Liver (tissue), 9 donors: Measurements from ENCODE around the gene MAP4K3. TPM values are rescaled to one million over a fixed set of nuclear protein-coding genes. Genes with fewer than 3 reads are reported as not detected.

ENCODE experiments used
- DNase-seq: peaks from one replicate; pipeline ENCODE4 v3.0.0-alpha.2; 2017; ENCODE audit warnings: low spot score
- H3K27ac ChIP-seq, 2 donors: one replicate each; pipeline ENCODE4 v1.7.0; 2013; ENCODE audit warnings: inconsistent platforms in 2 of 2, low read length in 2 of 2, control low read depth in 1 of 2, low read depth in 1 of 2, mild to moderate bottlenecking in 1 of 2
- H3K27me3 ChIP-seq, 4 donors: one replicate each; pipeline versions ENCODE4 v1.6.1 to v1.7.0; 2013; ENCODE audit warnings: low read length in 3 of 4, inconsistent platforms in 1 of 4, mild to moderate bottlenecking in 1 of 4, moderate library complexity in 1 of 4; ENCODE audit not compliant: control insufficient read depth in 4 of 4, insufficient read depth in 4 of 4
- H3K36me3 ChIP-seq, 4 donors: one replicate each; pipeline versions ENCODE4 v1.6.1 to v1.7.0; 2013; ENCODE audit warnings: low read length in 3 of 4, mild to moderate bottlenecking in 3 of 4, low read depth in 1 of 4, moderate library complexity in 1 of 4; ENCODE audit not compliant: control insufficient read depth in 4 of 4, insufficient read depth in 3 of 4
- H3K4me1 ChIP-seq, 4 donors: one replicate each; pipeline versions ENCODE4 v1.6.1 to v1.7.0; 2013; ENCODE audit warnings: low read length in 3 of 4, mild to moderate bottlenecking in 3 of 4, moderate library complexity in 1 of 4; ENCODE audit not compliant: control insufficient read depth in 4 of 4, insufficient read depth in 4 of 4
- H3K4me3 ChIP-seq, 3 donors: one replicate each; pipeline versions ENCODE4 v1.6.1 to v1.7.0; 2013; ENCODE audit warnings: low read length in 3 of 3, control low read depth in 1 of 3, low read depth in 1 of 3, mild to moderate bottlenecking in 1 of 3
- H3K9ac ChIP-seq, 2 donors: one replicate each; pipeline ENCODE4 v1.7.0; 2013; ENCODE audit warnings: low read length in 2 of 2, mild to moderate bottlenecking in 2 of 2, moderate library complexity in 2 of 2, control low read depth in 1 of 2, low read depth in 1 of 2
- H3K9me3 ChIP-seq, 4 donors: one replicate each; pipeline versions ENCODE4 v1.6.1 to v1.7.0; 2013; ENCODE audit warnings: low read length in 3 of 4; ENCODE audit not compliant: control insufficient read depth in 4 of 4
- FOXA1 ChIP-seq: IDR thresholded peaks from 2 replicates; pipeline ENCODE4 v1.6.1; 2016; ENCODE audit warnings: antibody characterized with exemption
- HNF4A ChIP-seq, 2 donors: conservative IDR thresholded peaks; 2 replicates each; pipeline ENCODE4 v1.6.1; 2016; ENCODE audit warnings: antibody characterized with exemption in 2 of 2, mild to moderate bottlenecking in 2 of 2
- NR2F2 ChIP-seq: IDR thresholded peaks from 2 replicates; pipeline ENCODE4 v1.6.1; 2016; ENCODE audit warnings: antibody characterized with exemption
- WGBS: extraction: QIAGEN DNeasy Blood & Tissue Kit; methylation state at CpG from one replicate; pipeline ENCODE4 v1.1.7; 2013; 5-methylcytosine and 5-hydroxymethylcytosine counted together
- polyA plus RNA-seq, 2 donors: library from polyadenylated mRNA; stranded (reverse) in 1 of 2; unstranded in 1 of 2; fragments of 200-250 nt in 1 of 2; fragments of >200 nt in 1 of 2; fragmentation: Nextera tagmentation in 1 of 2; extraction: Ambion mirVana in 1 of 2; gene quantifications; one replicate each; pipeline versions ENCODE4 v1.2.1 to v1.2.3, GENCODE V29; 2013 to 2015
- total RNA-seq, 2 donors: library from RNA; depleted of rRNA; stranded (reverse); fragments of >200 nt; gene quantifications; one replicate each; pipeline ENCODE4 v1.2.3, GENCODE V29; 2014
- TF ChIP-seq, protein P1 (sequence below): IDR thresholded peaks from 2 replicates; pipeline ENCODE4 v1.6.1; 2016; ENCODE audit warnings: antibody characterized with exemption, mild to moderate bottlenecking
- TF ChIP-seq, protein P2 (sequence below): IDR thresholded peaks from 2 replicates; pipeline ENCODE4 v1.6.1; 2016; ENCODE audit warnings: antibody characterized with exemption
- donor health status: healthy.
- donor health status: healthy.
- donor health status: healthy.
- donor health status: healthy.
- donor health status: healthy.

The MAP4K3 gene
- total and polyA plus RNA-seq, 4 donors: 6.2 to 23.8 (median 10.9) TPM

GRCh38 chr2:39470580-39470979 is 33.5 kb upstream of the MAP4K3 start (continued):
- TF ChIP-seq, protein P1, sequence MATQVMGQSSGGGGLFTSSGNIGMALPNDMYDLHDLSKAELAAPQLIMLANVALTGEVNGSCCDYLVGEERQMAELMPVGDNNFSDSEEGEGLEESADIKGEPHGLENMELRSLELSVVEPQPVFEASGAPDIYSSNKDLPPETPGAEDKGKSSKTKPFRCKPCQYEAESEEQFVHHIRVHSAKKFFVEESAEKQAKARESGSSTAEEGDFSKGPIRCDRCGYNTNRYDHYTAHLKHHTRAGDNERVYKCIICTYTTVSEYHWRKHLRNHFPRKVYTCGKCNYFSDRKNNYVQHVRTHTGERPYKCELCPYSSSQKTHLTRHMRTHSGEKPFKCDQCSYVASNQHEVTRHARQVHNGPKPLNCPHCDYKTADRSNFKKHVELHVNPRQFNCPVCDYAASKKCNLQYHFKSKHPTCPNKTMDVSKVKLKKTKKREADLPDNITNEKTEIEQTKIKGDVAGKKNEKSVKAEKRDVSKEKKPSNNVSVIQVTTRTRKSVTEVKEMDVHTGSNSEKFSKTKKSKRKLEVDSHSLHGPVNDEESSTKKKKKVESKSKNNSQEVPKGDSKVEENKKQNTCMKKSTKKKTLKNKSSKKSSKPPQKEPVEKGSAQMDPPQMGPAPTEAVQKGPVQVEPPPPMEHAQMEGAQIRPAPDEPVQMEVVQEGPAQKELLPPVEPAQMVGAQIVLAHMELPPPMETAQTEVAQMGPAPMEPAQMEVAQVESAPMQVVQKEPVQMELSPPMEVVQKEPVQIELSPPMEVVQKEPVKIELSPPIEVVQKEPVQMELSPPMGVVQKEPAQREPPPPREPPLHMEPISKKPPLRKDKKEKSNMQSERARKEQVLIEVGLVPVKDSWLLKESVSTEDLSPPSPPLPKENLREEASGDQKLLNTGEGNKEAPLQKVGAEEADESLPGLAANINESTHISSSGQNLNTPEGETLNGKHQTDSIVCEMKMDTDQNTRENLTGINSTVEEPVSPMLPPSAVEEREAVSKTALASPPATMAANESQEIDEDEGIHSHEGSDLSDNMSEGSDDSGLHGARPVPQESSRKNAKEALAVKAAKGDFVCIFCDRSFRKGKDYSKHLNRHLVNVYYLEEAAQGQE: no peak

DNA sequence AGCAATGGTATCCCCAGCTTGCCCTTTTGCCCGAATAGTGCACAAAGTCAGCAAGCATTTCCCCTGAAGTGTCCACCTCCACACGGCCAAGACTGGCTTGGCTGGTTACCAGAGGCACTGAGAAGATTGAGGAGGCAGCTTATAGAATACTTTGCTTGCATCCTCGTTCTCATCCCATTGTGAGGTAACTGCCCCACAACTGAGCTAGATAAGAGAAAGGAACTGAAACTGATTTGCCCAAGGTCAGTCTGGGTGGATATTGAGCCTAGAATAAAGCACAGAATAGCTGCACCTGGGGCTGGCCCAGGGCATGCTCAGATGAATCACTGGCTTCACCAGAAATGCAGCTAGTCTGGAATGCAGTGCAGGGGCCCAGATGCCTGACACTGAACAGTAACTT is 32.7 kb upstream of the MAP4K3 start:
- Histone ChIP-seq H3K27ac (no peak overlapping the region), H3K9me3 (no peaks in the 10 kb centered on the region), H3K27me3 (no peaks in the 10 kb centered on the region), H3K4me3 (no peak overlapping the region), H3K9ac (no peak overlapping the region), H3K36me3 (peaks cover 0 to 2% (median 0%) of the 10 kb centered on the region in 4 donors), H3K4me1 (peaks cover 0 to 5% (median 1%) of the 10 kb centered on the region in 4 donors)
- no peak for DNase-seq
- WGBS: 66% methylated on average over 3 of the region's 3 CpGs
- TF ChIP-seq HNF4A (conservative IDR thresholded peaks at IDR 0.05): no peak
- TF ChIP-seq, protein P1: no peak

- Histone ChIP-seq H3K36me3 (peaks cover 0 to 2% (median 0%) of the 10 kb centered on the region in 4 donors), H3K9ac (no peak overlapping the region), H3K9me3 (no peaks in the 10 kb centered on the region), H3K27ac (peak overlapping the region in 1 of 2 donors; percentile 12), H3K4me1 (peaks cover 0 to 5% (median 1%) of the 10 kb centered on the region in 4 donors), H3K4me3 (no peak overlapping the region), H3K27me3 (no peaks in the 10 kb centered on the region)
- DNase-seq: no peak
- 93% methylated on average over 4 of the region's 4 CpGs for WGBS
- peak; percentile 20 for TF ChIP-seq NR2F2
- TF ChIP-seq, protein P2, sequence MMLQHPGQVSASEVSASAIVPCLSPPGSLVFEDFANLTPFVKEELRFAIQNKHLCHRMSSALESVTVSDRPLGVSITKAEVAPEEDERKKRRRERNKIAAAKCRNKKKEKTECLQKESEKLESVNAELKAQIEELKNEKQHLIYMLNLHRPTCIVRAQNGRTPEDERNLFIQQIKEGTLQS: no peak
- no peak for TF ChIP-seq FOXA1
Observed at GRCh38 chr2:39468579-39469451, 31.7 kb upstream of the MAP4K3 start.
